Measurements from ENCODE around the gene CLASRP. TPM values are rescaled to one million over a fixed set of nuclear protein-coding genes. Genes with fewer than 3 reads are reported as not detected.
A peak's percentile ranks its signal among the peaks of the same experiment; 100 is the strongest.

Gene CLASRP
- total and polyA plus RNA-seq, 9 of the 15 experiments (the other 6 are each of a cell fraction or from before 2014, with no cell fraction given) = 0.94 to 86.3 (median 44.0) TPM

DNA sequence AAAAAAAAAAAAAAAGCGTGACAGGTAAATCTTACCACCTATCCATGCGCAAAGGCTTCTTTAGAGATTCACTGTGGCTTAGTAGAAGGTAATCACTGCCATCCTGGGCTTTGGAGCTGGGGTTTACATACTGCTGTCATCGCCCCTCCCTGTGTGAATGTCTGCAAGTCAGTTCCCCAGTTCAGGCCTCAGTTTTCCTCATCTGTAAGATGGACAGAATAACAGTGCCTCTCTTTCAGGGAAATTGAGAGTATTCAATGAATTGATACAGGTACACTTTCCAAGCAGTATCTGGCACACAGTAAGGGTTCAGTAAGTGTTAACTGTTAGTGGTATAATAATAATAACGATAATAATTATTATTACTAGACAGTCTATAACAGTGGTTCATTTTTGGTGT is 35.4 kb upstream of the CLASRP start (continued):
- TF ChIP-seq SRF (CRISPR knock-in tag; IDR thresholded peaks at IDR 0.05) (no peak), CEBPG (CRISPR knock-in tag; IDR thresholded peaks at IDR 0.05) (no peak), CEBPG (tag; conservative IDR thresholded peaks at IDR 0.05 in 1 of 2, IDR thresholded peaks at IDR 0.05 in 1 of 2) (no peak), RBM34 (IDR thresholded peaks at IDR 0.05; ENCODE audit: borderline replicate concordance, insufficient read depth, low read length) (no peak), ZNF280A (IDR thresholded peaks at IDR 0.05; ENCODE audit: low read depth, partially characterized antibody) (no peak), RCOR1 (IDR thresholded peaks at IDR 0.05; ENCODE audit: borderline replicate concordance in 1 of 2, low read depth in 2 of 2, low read length in 2 of 2) (0 out of 4 replicates have a peak, but pooled peaks of 1 of the 2 experiments have one; percentile 40), KDM1A (IDR thresholded peaks at IDR 0.05) (peak; percentile 71 to 90), EZH2 (IDR thresholded peaks at IDR 0.05; ENCODE audit: borderline replicate concordance, low read depth, low read length) (no peak), ZNF79 (CRISPR knock-in tag; IDR thresholded peaks at IDR 0.05; ENCODE audit: low read depth) (no peak), SMC3 (conservative IDR thresholded peaks at IDR 0.05; ENCODE audit: insufficient read depth, low read depth, low read length) (no peak)
- TF ChIP-seq, protein P1, sequence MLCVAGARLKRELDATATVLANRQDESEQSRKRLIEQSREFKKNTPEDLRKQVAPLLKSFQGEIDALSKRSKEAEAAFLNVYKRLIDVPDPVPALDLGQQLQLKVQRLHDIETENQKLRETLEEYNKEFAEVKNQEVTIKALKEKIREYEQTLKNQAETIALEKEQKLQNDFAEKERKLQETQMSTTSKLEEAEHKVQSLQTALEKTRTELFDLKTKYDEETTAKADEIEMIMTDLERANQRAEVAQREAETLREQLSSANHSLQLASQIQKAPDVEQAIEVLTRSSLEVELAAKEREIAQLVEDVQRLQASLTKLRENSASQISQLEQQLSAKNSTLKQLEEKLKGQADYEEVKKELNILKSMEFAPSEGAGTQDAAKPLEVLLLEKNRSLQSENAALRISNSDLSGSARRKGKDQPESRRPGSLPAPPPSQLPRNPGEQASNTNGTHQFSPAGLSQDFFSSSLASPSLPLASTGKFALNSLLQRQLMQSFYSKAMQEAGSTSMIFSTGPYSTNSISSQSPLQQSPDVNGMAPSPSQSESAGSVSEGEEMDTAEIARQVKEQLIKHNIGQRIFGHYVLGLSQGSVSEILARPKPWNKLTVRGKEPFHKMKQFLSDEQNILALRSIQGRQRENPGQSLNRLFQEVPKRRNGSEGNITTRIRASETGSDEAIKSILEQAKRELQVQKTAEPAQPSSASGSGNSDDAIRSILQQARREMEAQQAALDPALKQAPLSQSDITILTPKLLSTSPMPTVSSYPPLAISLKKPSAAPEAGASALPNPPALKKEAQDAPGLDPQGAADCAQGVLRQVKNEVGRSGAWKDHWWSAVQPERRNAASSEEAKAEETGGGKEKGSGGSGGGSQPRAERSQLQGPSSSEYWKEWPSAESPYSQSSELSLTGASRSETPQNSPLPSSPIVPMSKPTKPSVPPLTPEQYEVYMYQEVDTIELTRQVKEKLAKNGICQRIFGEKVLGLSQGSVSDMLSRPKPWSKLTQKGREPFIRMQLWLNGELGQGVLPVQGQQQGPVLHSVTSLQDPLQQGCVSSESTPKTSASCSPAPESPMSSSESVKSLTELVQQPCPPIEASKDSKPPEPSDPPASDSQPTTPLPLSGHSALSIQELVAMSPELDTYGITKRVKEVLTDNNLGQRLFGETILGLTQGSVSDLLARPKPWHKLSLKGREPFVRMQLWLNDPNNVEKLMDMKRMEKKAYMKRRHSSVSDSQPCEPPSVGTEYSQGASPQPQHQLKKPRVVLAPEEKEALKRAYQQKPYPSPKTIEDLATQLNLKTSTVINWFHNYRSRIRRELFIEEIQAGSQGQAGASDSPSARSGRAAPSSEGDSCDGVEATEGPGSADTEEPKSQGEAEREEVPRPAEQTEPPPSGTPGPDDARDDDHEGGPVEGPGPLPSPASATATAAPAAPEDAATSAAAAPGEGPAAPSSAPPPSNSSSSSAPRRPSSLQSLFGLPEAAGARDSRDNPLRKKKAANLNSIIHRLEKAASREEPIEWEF (CRISPR knock-in tag; IDR thresholded peaks at IDR 0.05) = no peak
